C4-2B (cell line): Measurements from ENCODE around the gene ARMH1.

Source experiments
- CTCF ChIP-seq: fragments of 450-650 bp; conservative IDR thresholded peaks from 2 replicates; pipeline ENCODE4 v1.5.1; 2017; ENCODE audit warnings: mild to moderate bottlenecking
- ZFX ChIP-seq: fragments of 450-650 bp; IDR thresholded peaks from 2 replicates; pipeline ENCODE4 v1.6.1; 2017

DNA sequence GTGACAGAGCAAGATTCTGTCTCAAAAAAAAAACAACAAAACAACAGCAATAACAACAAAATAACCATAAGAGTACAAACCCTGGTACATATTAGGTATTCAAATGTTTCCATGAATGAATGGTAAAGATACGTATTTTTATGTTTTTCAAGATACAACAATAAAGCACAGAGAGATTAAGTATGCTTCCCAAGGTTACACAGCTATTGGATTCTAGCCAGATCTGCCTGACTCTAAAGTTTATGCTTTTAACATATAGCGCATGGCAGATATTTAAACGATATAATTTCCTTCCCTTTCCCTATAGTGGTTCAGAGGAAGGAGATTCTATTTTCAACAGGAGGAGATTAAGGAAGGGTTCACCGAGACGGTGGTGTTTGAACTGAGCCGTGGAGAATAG lies 31.0 kb downstream of the ARMH1 start:
- no peak for TF ChIP-seq CTCF
- no peak for TF ChIP-seq ZFX
